Nephron (organoid): Measurements from ENCODE around the gene WFDC8.

Experiments used
- H3K27ac Mint-ChIP-seq, 3 experiments: 2 replicates each; pipeline ENCODE4 v1.8.0; 2020; ENCODE audit warnings: mixed read lengths in 3 of 3, mild to moderate bottlenecking in 2 of 3, moderate library complexity in 1 of 3
- H3K27me3 Mint-ChIP-seq: 2 replicates; pipeline ENCODE4 v1.8.0; 2021; ENCODE audit warnings: low read depth, mild to moderate bottlenecking, moderate library complexity, mixed read lengths
- H3K36me3 Mint-ChIP-seq: 2 replicates; pipeline ENCODE4 v1.8.0; 2020; ENCODE audit warnings: low read depth, mixed read lengths
- H3K4me1 Mint-ChIP-seq: 2 replicates; pipeline ENCODE4 v1.8.0; 2020; ENCODE audit warnings: mixed read lengths
- H3K4me3 Mint-ChIP-seq, 3 experiments: 2 replicates each; pipeline ENCODE4 v1.8.0; 2020; ENCODE audit warnings: mild to moderate bottlenecking in 3 of 3, mixed read lengths in 3 of 3, moderate library complexity in 2 of 3
- H3K9me3 Mint-ChIP-seq: 2 replicates; pipeline ENCODE4 v1.8.0; 2020; ENCODE audit warnings: mixed read lengths
- TF ChIP-seq, protein P1 (sequence below), 3 experiments: fragments of 200-600 bp; sonication (generic); IDR thresholded peaks; one replicate each; pipeline ENCODE4 v1.5.0; 2021; ENCODE audit warnings: antibody characterized with exemption in 3 of 3; ENCODE audit not compliant: unreplicated experiment in 3 of 3

WFDC8 gene

DNA sequence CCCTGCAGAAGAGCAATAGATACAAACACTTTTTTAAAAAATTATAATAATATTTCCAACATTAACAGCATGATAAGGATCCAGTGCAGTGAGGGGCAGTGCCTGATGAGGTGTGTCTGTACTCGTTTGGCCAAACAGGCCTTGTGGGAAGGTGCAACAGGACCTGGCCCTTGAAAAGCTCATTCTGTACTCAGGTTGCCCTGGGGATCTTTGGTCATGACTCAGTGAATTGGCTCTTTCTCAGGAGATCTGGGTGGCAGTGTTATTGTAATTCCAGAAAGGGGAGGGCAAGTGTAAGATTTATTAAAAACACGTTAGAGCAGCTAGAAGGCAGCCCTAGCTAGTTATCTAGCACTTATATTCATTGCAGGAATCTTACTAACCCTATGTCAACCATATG, 60.8 kb downstream of the WFDC8 start:
- TF ChIP-seq, protein P1, sequence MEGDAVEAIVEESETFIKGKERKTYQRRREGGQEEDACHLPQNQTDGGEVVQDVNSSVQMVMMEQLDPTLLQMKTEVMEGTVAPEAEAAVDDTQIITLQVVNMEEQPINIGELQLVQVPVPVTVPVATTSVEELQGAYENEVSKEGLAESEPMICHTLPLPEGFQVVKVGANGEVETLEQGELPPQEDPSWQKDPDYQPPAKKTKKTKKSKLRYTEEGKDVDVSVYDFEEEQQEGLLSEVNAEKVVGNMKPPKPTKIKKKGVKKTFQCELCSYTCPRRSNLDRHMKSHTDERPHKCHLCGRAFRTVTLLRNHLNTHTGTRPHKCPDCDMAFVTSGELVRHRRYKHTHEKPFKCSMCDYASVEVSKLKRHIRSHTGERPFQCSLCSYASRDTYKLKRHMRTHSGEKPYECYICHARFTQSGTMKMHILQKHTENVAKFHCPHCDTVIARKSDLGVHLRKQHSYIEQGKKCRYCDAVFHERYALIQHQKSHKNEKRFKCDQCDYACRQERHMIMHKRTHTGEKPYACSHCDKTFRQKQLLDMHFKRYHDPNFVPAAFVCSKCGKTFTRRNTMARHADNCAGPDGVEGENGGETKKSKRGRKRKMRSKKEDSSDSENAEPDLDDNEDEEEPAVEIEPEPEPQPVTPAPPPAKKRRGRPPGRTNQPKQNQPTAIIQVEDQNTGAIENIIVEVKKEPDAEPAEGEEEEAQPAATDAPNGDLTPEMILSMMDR (IDR thresholded peaks at IDR 0.05; ENCODE audit: unreplicated experiment in 3 of 3): no peak
- no peaks in the 10 kb centered on the region for H3K4me1 Mint-ChIP-seq
- H3K9me3 Mint-ChIP-seq: no peaks in the 10 kb centered on the region
- no peaks in the 10 kb centered on the region for H3K36me3 Mint-ChIP-seq
- H3K27ac Mint-ChIP-seq: peak overlapping the region in 1 of 3 experiments; percentile 18
- peaks cover 30% of the 10 kb centered on the region for H3K27me3 Mint-ChIP-seq
- H3K4me3 Mint-ChIP-seq: no peak overlapping the region

DNA sequence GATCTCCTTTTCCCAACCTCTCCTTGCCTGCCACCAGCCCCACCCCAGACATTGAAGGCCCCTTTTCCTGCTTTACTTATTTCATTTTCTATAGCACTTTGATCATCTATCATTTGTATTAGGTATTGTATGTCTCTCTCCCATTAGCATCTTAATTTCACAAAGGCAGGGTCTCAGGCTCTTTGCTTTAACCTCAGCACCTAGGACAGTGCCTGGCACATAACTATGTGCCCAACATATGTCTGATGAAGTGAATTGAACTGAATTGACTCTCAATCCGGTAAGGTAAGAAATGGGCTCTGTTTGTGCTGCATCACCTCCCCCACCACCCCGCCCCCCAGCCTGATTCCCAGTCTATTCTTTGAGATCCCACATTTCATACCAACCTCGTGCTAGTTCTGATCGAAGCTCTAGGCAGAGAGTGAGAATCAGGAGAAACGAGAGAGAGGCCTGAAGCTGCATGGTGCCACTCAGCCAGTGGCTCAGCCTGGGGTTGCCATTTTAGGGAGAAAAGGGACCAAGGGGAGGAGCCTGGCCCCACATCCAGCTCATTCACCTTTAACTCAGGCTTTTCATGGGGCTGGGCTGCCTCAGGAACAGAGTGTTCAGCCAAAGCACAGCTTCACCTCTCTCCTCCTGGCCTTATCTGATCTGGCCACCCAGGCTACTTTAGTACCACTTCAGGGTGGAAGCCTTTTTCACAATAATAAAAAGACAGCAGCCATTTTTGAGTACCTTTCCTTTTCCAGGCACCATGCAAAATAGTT, 63.8 kb downstream of the WFDC8 start, which contains the start of gene SPINT3:
SPINT3 (minus strand) TSS at position 476 of the 767 bp plus-strand sequence; CDS start at position 462, 14 bp downstream.
- Mint-ChIP-seq H3K9me3 (no peaks in the 10 kb centered on the region), H3K4me1 (no peaks in the 10 kb centered on the region), H3K27ac (no peak within 1 kb of the TSS), H3K27me3 (peaks cover 23% of the 10 kb centered on the region), H3K4me3 (no peak within 1 kb of the TSS), H3K36me3 (no peaks in the 10 kb centered on the region)
- TF ChIP-seq, protein P1 (IDR thresholded peaks at IDR 0.05; ENCODE audit: unreplicated experiment in 3 of 3): no peak

DNA sequence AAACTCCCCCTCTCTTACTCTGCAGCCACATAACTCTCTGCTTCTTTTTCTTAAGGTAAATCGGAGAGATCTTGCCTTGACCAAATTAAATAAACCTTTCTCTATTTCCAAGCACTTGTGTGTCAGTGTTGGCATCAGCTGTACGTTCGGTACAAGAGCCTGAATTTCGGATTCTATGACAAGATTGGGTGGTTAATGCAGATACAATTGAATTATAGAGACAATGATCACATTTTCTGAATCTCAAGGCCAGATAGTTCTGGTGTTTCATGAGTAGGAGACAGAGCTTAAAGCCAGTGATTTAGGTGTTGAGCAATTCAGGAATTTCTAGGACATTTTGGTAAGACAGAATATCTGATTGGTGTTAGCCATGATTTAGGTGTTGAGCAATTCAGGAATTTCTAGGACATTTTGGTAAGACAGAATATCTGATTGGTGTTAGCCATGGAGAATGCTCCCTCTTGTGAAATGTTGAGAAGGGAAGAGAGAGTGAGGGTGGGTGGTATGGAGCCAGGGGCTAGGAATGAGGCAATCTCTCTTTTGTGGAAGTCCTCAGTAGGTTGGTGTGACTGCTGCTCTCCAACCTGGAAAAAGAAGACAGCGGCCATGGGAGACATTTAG, 68.7 kb downstream of the WFDC8 start:
- Mint-ChIP-seq H3K27me3 (peaks cover 17% of the 10 kb centered on the region), H3K9me3 (no peaks in the 10 kb centered on the region), H3K4me3 (no peak overlapping the region), H3K36me3 (no peaks in the 10 kb centered on the region), H3K4me1 (no peaks in the 10 kb centered on the region), H3K27ac (peak overlapping the region in 1 of 3 experiments; percentile 8)
- TF ChIP-seq, protein P1 (IDR thresholded peaks at IDR 0.05; ENCODE audit: unreplicated experiment in 3 of 3): no peak

DNA sequence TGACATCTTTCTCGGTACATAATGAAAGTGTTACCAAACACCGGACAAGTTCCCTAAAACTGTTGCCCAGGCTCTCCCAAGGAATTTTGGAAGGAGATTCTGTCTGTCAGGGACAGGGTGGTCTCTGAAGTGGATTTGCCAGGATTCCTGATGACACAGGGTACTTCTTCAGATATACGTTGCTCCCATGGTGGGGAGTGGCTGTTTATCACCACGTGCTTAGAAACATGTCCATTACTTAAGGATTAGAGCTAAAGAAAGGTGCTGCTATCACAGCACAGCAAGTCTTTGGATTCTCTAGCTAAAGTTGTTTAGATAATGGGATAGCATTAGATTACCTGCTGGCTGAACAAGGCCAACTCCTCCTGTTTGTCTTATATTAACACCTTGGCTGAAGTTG, 70.0 kb downstream of the WFDC8 start:
- TF ChIP-seq, protein P1 (IDR thresholded peaks at IDR 0.05; ENCODE audit: unreplicated experiment in 3 of 3): no peak
- no peak overlapping the region for H3K4me3 Mint-ChIP-seq

DNA sequence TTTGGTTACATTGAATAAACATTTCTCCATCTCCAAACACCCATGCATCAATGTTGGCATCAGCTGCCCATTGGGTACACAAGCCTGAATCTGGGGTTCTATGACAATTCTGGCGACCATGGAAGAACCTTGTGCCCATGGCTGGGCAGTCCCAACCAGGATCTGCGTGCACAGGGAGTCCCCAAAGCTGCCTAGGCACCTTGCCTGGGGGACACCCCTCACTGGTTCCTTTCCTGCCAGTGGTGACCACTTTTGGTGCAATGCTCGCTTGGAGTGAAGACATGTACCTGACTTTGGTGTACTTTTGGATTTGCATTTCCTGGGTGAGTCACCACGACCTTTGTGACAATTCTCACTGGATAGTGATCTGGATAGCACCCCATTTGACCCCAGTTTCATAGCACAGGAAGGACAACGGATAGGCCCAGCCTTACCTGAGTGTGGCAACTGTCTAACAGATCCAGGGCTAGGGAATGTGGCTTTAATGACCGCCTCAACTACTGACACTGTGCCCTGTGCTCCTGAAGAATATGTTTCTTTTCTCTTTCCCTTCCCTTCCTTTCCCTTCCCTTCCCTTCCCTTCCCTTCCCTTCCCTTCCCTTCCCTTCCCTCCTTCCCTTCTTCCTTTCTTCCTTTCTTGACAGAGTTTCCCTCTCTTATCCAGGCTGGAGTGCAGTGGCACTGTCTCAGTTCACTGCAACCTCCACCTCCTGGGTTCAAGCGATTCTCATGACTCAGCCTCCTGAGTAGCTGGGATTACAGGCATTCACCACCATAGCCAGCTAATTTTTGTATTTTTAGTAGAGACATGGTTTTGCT, 70.8 kb downstream of the WFDC8 start:
- Mint-ChIP-seq H3K27me3 (peaks cover 9% of the 10 kb centered on the region), H3K27ac (no peak overlapping the region), H3K4me3 (no peak overlapping the region), H3K4me1 (no peaks in the 10 kb centered on the region), H3K36me3 (no peaks in the 10 kb centered on the region), H3K9me3 (no peaks in the 10 kb centered on the region)
- TF ChIP-seq, protein P1 (IDR thresholded peaks at IDR 0.05; ENCODE audit: unreplicated experiment in 3 of 3): no peak

More for the DNA sequence above, 70.0 kb downstream of the WFDC8 start:
- Mint-ChIP-seq H3K27me3 (peaks cover 13% of the 10 kb centered on the region), H3K4me1 (no peaks in the 10 kb centered on the region), H3K27ac (no peak overlapping the region), H3K36me3 (no peaks in the 10 kb centered on the region), H3K9me3 (no peaks in the 10 kb centered on the region)
